Astrocyte (in vitro differentiated cells and primary cell): Measurements from ENCODE around the gene SLX1A.
"Not testable (repeated sequence)": the region's sequence is repeated elsewhere in the genome, so short reads cannot be mapped to it uniquely, and the experiment has no call there.

Experiments
- CTCF ChIP-seq: IDR thresholded peaks from 2 replicates; pipeline ENCODE4 v1.5.1; 2011; ENCODE audit warnings: low read depth, mild to moderate bottlenecking, inconsistent platforms, low read length, moderate library complexity; ENCODE audit not compliant: insufficient read depth
- EZH2 ChIP-seq: IDR thresholded peaks from 2 replicates; pipeline ENCODE4 v1.6.1; 2012; ENCODE audit warnings: mild to moderate bottlenecking, low read length, inconsistent platforms; ENCODE audit not compliant: insufficient read depth

DNA sequence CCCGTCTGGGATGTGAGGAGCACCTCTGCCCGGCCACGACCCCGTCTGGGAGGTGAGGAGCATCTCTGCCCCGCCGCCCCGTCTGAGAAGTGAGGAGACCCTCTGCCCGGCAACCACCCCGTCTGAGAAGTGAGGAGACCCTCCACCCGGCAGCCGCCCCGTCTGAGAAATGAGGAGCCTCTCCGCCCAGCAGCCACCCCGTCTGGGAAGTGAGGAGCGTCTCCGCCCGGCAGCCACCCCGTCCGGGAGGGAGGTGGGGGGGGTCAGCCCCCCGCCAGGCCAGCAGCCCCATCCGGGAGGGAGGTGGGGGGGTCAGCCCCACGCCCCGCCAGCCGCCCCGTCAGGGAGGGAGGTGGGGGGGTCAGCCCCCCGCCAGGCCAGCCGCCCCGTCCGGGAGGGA is 24.9 kb upstream of the SLX1A start:
- TF ChIP-seq CTCF, EZH2: not testable (repeated sequence)
